Esophagus squamous epithelium (tissue), 4 donors: Measurements from ENCODE around the gene TRAK1.

Experiments
- POLR2A ChIP-seq, 4 donors: fragments of 450-650 bp; IDR thresholded peaks; one replicate each; pipeline ENCODE4 v1.6.1; 2017; ENCODE audit warnings: antibody characterized with exemption in 4 of 4, mild to moderate bottlenecking in 4 of 4, moderate library complexity in 3 of 4
- TF ChIP-seq, protein P1 (sequence below), 6 experiments: fragments of 450-650 bp in 4 of 6; fragments of 200-600 bp in 2 of 6; sonication (generic) in 2 of 6; IDR thresholded peaks; one replicate each; pipeline ENCODE4 v1.5.1; 2016 to 2019; ENCODE audit warnings: antibody characterized with exemption in 6 of 6, mild to moderate bottlenecking in 4 of 6, moderate library complexity in 4 of 6

DNA sequence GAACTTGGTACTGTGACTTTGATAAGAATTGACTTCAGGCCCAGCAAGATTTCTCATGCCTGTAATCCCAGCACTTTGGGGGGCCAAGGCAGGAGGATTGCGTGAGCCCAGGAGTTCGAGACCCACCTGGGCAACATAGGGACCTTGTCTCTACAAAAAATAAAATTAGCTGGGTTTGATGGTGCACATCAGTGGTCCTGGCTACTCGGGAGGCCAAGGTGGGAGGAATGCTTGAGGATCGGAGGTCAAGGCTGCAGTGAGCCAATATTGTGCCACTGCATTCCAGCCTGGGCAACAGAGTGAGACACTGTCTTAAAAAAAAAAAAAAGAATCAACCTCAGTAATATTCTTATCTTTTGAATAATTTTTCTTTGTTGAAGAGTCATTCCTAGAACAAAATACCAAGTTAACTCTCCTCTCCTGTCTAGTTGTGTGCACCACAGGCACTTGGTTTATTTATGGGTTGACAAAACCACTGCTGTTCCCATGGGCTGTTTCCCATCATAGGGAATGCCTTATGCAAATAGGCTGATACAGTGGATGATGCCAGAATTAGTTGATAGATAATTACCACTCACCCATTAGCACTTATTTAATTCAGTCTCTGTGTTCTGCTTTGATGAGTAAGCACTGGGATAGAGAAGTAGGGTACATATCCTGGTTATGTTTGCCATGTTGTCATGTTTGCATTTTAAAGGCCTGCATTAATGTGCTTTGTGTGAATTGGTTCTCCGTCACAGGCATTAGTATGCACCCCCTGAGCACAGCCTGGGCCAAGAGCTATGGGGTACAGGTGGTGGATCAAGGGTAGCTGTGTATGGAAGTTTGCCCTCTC is 32.9 kb downstream of the TRAK1 start:
- TF ChIP-seq, protein P1, sequence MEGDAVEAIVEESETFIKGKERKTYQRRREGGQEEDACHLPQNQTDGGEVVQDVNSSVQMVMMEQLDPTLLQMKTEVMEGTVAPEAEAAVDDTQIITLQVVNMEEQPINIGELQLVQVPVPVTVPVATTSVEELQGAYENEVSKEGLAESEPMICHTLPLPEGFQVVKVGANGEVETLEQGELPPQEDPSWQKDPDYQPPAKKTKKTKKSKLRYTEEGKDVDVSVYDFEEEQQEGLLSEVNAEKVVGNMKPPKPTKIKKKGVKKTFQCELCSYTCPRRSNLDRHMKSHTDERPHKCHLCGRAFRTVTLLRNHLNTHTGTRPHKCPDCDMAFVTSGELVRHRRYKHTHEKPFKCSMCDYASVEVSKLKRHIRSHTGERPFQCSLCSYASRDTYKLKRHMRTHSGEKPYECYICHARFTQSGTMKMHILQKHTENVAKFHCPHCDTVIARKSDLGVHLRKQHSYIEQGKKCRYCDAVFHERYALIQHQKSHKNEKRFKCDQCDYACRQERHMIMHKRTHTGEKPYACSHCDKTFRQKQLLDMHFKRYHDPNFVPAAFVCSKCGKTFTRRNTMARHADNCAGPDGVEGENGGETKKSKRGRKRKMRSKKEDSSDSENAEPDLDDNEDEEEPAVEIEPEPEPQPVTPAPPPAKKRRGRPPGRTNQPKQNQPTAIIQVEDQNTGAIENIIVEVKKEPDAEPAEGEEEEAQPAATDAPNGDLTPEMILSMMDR (IDR thresholded peaks at IDR 0.05), result no peak
- no peak for TF ChIP-seq POLR2A (IDR thresholded peaks at IDR 0.05)
